ENCODE data around the gene PTGS2.

DNA sequence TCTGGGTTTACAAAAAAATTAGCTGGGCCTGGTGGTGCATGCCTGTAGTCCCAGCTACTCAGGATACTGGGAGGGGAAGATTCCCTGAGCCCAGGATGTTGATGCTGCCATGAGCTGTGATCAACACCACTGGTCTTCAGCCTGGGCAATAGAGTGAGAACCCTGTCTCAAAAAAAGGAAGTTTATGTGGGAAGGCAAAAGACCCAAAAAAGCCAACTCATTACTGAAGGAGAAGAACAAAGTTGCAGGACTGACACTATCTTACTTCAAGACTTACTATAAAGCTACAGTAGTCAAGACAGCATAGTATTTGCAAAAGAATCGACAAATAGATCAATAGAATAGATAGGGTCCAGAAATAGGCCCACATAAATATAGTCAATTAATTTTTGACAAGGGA, 9.2 kb upstream of the PTGS2 start:
- TF ChIP-seq POLR2A (IDR thresholded peaks at IDR 0.05; ENCODE audit: low read length): no peak
- TF ChIP-seq GATA1 (IDR thresholded peaks at IDR 0.05; ENCODE audit: low read depth, low read length): no peak

Data from erythroblast (primary cell).